A549 (cell line): ENCODE results near the gene PARVB. TPM values are rescaled to one million over a fixed set of nuclear protein-coding genes. Genes with fewer than 3 reads are reported as not detected.
A peak's percentile ranks its signal among the peaks of the same experiment; 100 is the strongest.

Experiments used
- ATAC-seq, 2 experiments: fragments of 200-7000 bp in 1 of 2; fragments of >200 bp in 1 of 2; cut with Nextera tagmentation in 1 of 2; cut with Tn5 transposase in 1 of 2; 3 replicates each; pipeline versions ENCODE4 v1.8.0 to v1.9.1; 2018 to 2020; ENCODE audit warnings: mild to moderate bottlenecking in 1 of 2, moderate library complexity in 1 of 2
- CTCF ChIA-PET: fragments of 300-600 bp; sonication (Branson Sonifier 250); formaldehyde crosslinking; extraction: SDS; loops from one replicate; lab custom pipeline; 2021; ENCODE audit warnings: antibody characterized with exemption, inconsistent platforms; lab: Yijun Ruan, JAX
- POLR2A ChIA-PET: fragments of 350-600 bp; formaldehyde crosslinking; extraction: SDS; loops from one replicate; lab custom pipeline; 2021; ENCODE audit warnings: antibody characterized with exemption, inconsistent platforms; lab: Yijun Ruan, JAX
- DNase-seq, 2 experiments: peaks; one replicate each; pipeline versions ENCODE4 v3.0.0 to v3.0.0-alpha.2; 2011 to 2016; ENCODE audit warnings: low read depth in 1 of 2, low spot score in 1 of 2
- FAIRE-seq: peaks from 2 replicates; lab custom pipeline; 2011; peaks lifted over from hg19 to GRCh38; lab: Jason Lieb, UNC
- H3K27ac ChIP-seq, 2 experiments: fragments of >200 bp; sonication (Bioruptor Twin); formaldehyde crosslinking; 3 replicates each; pipeline ENCODE4 v1.5.1; 2016 to 2017
- H3K4me1 ChIP-seq: fragments of >200 bp; sonication (Bioruptor Twin); formaldehyde crosslinking; 3 replicates; pipeline ENCODE4 v1.6.1; 2016
- H3K4me2 ChIP-seq: fragments of >200 bp; sonication (Bioruptor Twin); formaldehyde crosslinking; 3 replicates; pipeline ENCODE4 v1.6.1; 2016
- H3K4me3 ChIP-seq: fragments of >200 bp; sonication (Bioruptor Twin); formaldehyde crosslinking; 3 replicates; pipeline ENCODE4 v1.5.1; 2016
- H3K9me3 ChIP-seq: fragments of >200 bp; sonication (Bioruptor Twin); formaldehyde crosslinking; 3 replicates; pipeline ENCODE4 v1.6.1; 2016
- CBX2 ChIP-seq: fragments of 200-600 bp; sonication (generic); IDR thresholded peaks from 2 replicates; pipeline ENCODE4 v1.6.1; 2016; ENCODE audit warnings: low read depth, mild to moderate bottlenecking, borderline replicate concordance
- CEBPB ChIP-seq, 2 experiments: fragments of >200 bp in 1 of 2; sonication (Bioruptor Twin) in 1 of 2; formaldehyde crosslinking in 1 of 2; IDR thresholded peaks; 2 replicates each; pipeline ENCODE4 v1.6.1; 2012 to 2016
- CHD4 ChIP-seq: fragments of 200-600 bp; sonication (generic); IDR thresholded peaks from 2 replicates; pipeline ENCODE4 v1.6.1; 2016; ENCODE audit warnings: antibody characterized with exemption, mild to moderate bottlenecking, borderline replicate concordance
- EHF ChIP-seq: fragments of 250-450 bp; sonication (Bioruptor Pico); IDR thresholded peaks from 2 replicates; pipeline ENCODE4 v1.5.0; 2020; ENCODE audit warnings: mild to moderate bottlenecking
- EP300 ChIP-seq, 2 experiments: fragments of >200 bp; sonication (Bioruptor Twin); formaldehyde crosslinking; IDR thresholded peaks; 2 replicates in 1 of 2; 3 replicates in 1 of 2; pipeline ENCODE4 v1.6.1; 2016 to 2017
- ESRRA ChIP-seq: fragments of 150-350 bp; IDR thresholded peaks from 2 replicates; pipeline ENCODE4 v1.6.1; 2014; ENCODE audit warnings: mild to moderate bottlenecking, low read length, borderline replicate concordance
- FOSB ChIP-seq: fragments of 250-450 bp; sonication (Bioruptor Pico); IDR thresholded peaks from 2 replicates; pipeline ENCODE4 v1.5.0; 2020; ENCODE audit warnings: mild to moderate bottlenecking, moderate library complexity
- FOSL2 ChIP-seq, 2 experiments: fragments of 450-650 bp in 1 of 2; fragments of >200 bp in 1 of 2; sonication (Bioruptor Twin) in 1 of 2; formaldehyde crosslinking; IDR thresholded peaks; 2 replicates each; pipeline versions ENCODE4 v1.5.0 to v1.6.1; 2016 to 2020; ENCODE audit warnings: mild to moderate bottlenecking in 1 of 2, moderate library complexity in 1 of 2
- HEYL ChIP-seq: fragments of 250-450 bp; sonication (Bioruptor Pico); IDR thresholded peaks from 2 replicates; pipeline ENCODE4 v1.8.0; 2021; ENCODE audit warnings: mild to moderate bottlenecking, moderate library complexity
- HOXB13 ChIP-seq: fragments of 250-450 bp; sonication (Bioruptor Pico); IDR thresholded peaks from 2 replicates; pipeline ENCODE4 v1.5.0; 2020; ENCODE audit warnings: low read depth, mild to moderate bottlenecking, moderate library complexity
- JUN ChIP-seq, 2 experiments: fragments of >200 bp; sonication (Bioruptor Twin); formaldehyde crosslinking; IDR thresholded peaks; 2 replicates in 1 of 2; 3 replicates in 1 of 2; pipeline ENCODE4 v1.6.1; 2016 to 2017
- JUNB ChIP-seq: fragments of >200 bp; sonication (Bioruptor Twin); formaldehyde crosslinking; IDR thresholded peaks from 2 replicates; pipeline ENCODE4 v1.6.1; 2016
- MAFK ChIP-seq: fragments of 450-650 bp; IDR thresholded peaks from 2 replicates; pipeline ENCODE4 v1.6.1; 2014; ENCODE audit not compliant: partially characterized antibody
- MAZ ChIP-seq: fragments of 150-350 bp; IDR thresholded peaks from 2 replicates; pipeline ENCODE4 v1.6.1; 2014; ENCODE audit warnings: antibody characterized with exemption, low read depth, low read length, borderline replicate concordance
- MYC ChIP-seq: IDR thresholded peaks from 2 replicates; pipeline ENCODE4 v1.6.1; 2012; ENCODE audit warnings: mild to moderate bottlenecking, inconsistent platforms, low read length, improper control_type of control experiment, borderline replicate concordance
- NFE2L2 ChIP-seq: fragments of 150-350 bp; conservative IDR thresholded peaks from 2 replicates; pipeline ENCODE4 v1.6.1; 2014; ENCODE audit warnings: low read length
- PHF8 ChIP-seq: fragments of 200-600 bp; sonication (generic); IDR thresholded peaks from 2 replicates; pipeline ENCODE4 v1.6.1; 2016; ENCODE audit warnings: low read depth, mild to moderate bottlenecking, antibody characterized with exemption, moderate library complexity, borderline replicate concordance
- POLR2A ChIP-seq: IDR thresholded peaks from 2 replicates; pipeline ENCODE4 v1.6.1; 2012; ENCODE audit warnings: mild to moderate bottlenecking, low read length
- RAD21 ChIP-seq, 2 experiments: fragments of >200 bp in 1 of 2; sonication (Bioruptor Twin) in 1 of 2; formaldehyde crosslinking in 1 of 2; IDR thresholded peaks in 1 of 2; conservative IDR thresholded peaks in 1 of 2; 2 replicates in 1 of 2; 3 replicates in 1 of 2; pipeline ENCODE4 v1.6.1; 2012 to 2018; ENCODE audit warnings: inconsistent platforms in 1 of 2
- RNF2 ChIP-seq: fragments of 200-600 bp; sonication (generic); IDR thresholded peaks from 2 replicates; pipeline ENCODE4 v1.6.1; 2016; ENCODE audit warnings: low read depth, mild to moderate bottlenecking, antibody characterized with exemption, moderate library complexity, borderline replicate concordance
- TP53 ChIP-seq: fragments of 250-450 bp; sonication (Bioruptor Pico); IDR thresholded peaks from 2 replicates; pipeline ENCODE4 v1.5.0; 2021; ENCODE audit warnings: mild to moderate bottlenecking, moderate library complexity
- ZNF302 ChIP-seq: fragments of 250-450 bp; sonication (Bioruptor Pico); IDR thresholded peaks from 2 replicates; pipeline ENCODE4 v1.9.0; 2021; ENCODE audit warnings: inconsistent platforms, mild to moderate bottlenecking, moderate library complexity
- ZSCAN20 ChIP-seq: fragments of 250-450 bp; sonication (Bioruptor Pico); IDR thresholded peaks from 2 replicates; pipeline ENCODE4 v1.8.0; 2022; ENCODE audit warnings: mild to moderate bottlenecking, moderate library complexity
- WGBS: methylation state at CpG from one replicate; pipeline ENCODE4 v1.1.6; 2017; ENCODE audit errors: missing lambda C conversion rate; 5-methylcytosine and 5-hydroxymethylcytosine counted together
- polyA plus RNA-seq, 4 experiments: library from polyadenylated mRNA; depleted of rRNA in 3 of 4; stranded (reverse); fragments of >200 nt; fragmentation: RNase III in 1 of 4; extraction: RNeasy Plus Mini Kit Qiagen cat#74134 plus additional on column Dnase treatment in 1 of 4; gene quantifications; 2 replicates in 3 of 4; 3 replicates in 1 of 4; pipeline ENCODE4 v1.2.3, GENCODE V29; 2011 to 2017
- TF ChIP-seq, protein P1 (sequence below): fragments of 250-450 bp; sonication (Bioruptor Pico); IDR thresholded peaks from 2 replicates; pipeline ENCODE4 v1.5.0; 2020; ENCODE audit warnings: low read depth, mild to moderate bottlenecking, moderate library complexity
- TF ChIP-seq, protein P2 (sequence below): fragments of >200 bp; sonication (Bioruptor Twin); formaldehyde crosslinking; IDR thresholded peaks from 3 replicates; pipeline ENCODE4 v1.5.1; 2016

The PARVB gene
- polyA plus RNA-seq, 2 of the 4 experiments (the other 2 are of a cell fraction): 28.3 to 33.5 TPM

DNA sequence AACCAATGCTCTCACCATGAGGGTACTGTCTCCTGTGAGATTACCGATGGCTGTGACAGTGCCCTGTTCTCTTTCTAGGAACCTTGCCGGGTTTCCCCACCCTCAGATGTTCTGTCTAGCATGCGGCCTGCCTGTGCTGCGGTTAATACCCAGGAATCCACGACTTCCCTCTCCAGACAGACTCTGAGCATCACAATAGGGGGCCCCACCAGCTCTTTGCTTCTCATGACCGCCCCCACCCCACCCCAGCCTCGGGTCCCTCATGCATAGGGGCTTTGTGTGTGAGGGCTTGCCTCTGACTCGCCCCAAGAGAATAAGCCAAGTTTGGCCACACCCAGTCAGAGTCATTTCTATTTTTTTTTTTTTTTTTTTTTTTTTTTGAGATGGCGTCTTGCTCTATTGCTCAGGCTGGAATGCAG lies 166.9 kb downstream of the PARVB start:
- Histone ChIP-seq H3K27ac (no peak overlapping the region), H3K4me3 (no peak overlapping the region), H3K9me3 (no peaks in the 10 kb centered on the region), H3K4me1 (peaks cover 9% of the 10 kb centered on the region; the same call in 2 of the 3 replicates), H3K4me2 (no peak overlapping the region)
- ChIA-PET POLR2A (interaction anchor here (0.7 kb wide), 1 partner anchor 10 kb away, joined by 3 read pairs; no protein-coding TSS in a partner anchor), CTCF (no interaction called here)
- no peak for TF ChIP-seq RNF2
- TF ChIP-seq JUNB: no peak
- TF ChIP-seq, protein P1, sequence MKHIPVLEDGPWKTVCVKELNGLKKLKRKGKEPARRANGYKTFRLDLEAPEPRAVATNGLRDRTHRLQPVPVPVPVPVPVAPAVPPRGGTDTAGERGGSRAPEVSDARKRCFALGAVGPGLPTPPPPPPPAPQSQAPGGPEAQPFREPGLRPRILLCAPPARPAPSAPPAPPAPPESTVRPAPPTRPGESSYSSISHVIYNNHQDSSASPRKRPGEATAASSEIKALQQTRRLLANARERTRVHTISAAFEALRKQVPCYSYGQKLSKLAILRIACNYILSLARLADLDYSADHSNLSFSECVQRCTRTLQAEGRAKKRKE: no peak
- TF ChIP-seq EHF: no peak
- TF ChIP-seq HOXB13 (CRISPR knock-in tag): no peak
- no peak for TF ChIP-seq CEBPB (IDR thresholded peaks at IDR 0.05)
- TF ChIP-seq TP53: no peak
- TF ChIP-seq MYC: no peak
- no peak for TF ChIP-seq PHF8
- no peak for TF ChIP-seq RAD21 (conservative IDR thresholded peaks at IDR 0.05 in 1 of 2, IDR thresholded peaks at IDR 0.05 in 1 of 2)
- no peak for TF ChIP-seq ESRRA
- TF ChIP-seq FOSB (CRISPR knock-in tag): no peak
- no peak for TF ChIP-seq HEYL (CRISPR knock-in tag)
- TF ChIP-seq FOSL2 (IDR thresholded peaks at IDR 0.05): no peak
- no peak for TF ChIP-seq FOSL2 (CRISPR knock-in tag; IDR thresholded peaks at IDR 0.05)
- TF ChIP-seq, protein P2, sequence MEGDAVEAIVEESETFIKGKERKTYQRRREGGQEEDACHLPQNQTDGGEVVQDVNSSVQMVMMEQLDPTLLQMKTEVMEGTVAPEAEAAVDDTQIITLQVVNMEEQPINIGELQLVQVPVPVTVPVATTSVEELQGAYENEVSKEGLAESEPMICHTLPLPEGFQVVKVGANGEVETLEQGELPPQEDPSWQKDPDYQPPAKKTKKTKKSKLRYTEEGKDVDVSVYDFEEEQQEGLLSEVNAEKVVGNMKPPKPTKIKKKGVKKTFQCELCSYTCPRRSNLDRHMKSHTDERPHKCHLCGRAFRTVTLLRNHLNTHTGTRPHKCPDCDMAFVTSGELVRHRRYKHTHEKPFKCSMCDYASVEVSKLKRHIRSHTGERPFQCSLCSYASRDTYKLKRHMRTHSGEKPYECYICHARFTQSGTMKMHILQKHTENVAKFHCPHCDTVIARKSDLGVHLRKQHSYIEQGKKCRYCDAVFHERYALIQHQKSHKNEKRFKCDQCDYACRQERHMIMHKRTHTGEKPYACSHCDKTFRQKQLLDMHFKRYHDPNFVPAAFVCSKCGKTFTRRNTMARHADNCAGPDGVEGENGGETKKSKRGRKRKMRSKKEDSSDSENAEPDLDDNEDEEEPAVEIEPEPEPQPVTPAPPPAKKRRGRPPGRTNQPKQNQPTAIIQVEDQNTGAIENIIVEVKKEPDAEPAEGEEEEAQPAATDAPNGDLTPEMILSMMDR: no peak
- TF ChIP-seq POLR2A: no peak
- TF ChIP-seq CHD4: no peak
- no peak for TF ChIP-seq MAZ
- TF ChIP-seq CBX2: no peak
- no peak for TF ChIP-seq JUN (IDR thresholded peaks at IDR 0.05)
- DNase-seq (no peak), ATAC-seq (no peak), FAIRE-seq (no peak)
- WGBS: 68% methylated on average over 8 of the region's 9 CpGs

DNA sequence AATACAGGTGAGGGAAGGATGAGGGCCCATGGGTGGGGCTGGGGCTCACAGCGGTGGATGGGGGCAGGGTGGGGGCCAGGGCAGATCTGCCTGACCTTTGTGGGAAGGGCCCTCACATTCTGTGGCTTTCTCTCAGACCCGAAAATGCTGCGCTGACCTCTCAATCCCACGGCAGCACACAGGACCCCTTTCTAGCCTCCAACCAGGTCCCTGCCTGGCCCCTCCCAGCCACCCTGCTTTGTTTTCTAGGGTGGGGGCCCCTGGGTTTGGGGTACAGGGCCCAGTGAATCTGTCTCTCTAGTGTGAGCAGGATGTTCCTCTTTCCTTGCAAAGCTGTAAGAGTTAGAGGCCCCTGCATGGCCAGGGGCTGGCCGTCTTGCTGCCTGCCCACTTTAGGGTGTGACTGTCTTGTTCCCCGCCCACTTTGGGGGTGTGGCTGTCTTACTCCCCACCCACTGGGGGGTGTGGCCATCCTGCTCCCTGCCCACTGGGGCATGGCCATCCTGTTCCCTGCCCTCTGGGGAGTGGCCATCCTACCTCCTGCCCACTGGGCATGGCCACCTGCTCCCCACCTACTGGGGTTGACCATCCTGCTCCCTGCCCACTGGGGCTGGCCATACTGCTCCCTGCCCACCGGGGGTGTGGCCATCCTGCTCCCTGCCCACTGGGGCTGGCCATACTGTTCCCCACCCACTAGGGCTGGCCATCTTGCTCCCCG lies 168.2 kb downstream of the PARVB start:
- POLR2A ChIA-PET: no interaction called here
- Histone ChIP-seq H3K4me2 (no peak overlapping the region), H3K27ac (no peak overlapping the region; a peak in 1 of 6 replicates)
- TF ChIP-seq ZNF302 (CRISPR knock-in tag) (no peak), NFE2L2 (no peak), RAD21 (conservative IDR thresholded peaks at IDR 0.05 in 1 of 2, IDR thresholded peaks at IDR 0.05 in 1 of 2) (no peak), EP300 (IDR thresholded peaks at IDR 0.05) (no peak), MAFK (no peak), FOSB (CRISPR knock-in tag) (no peak), ZSCAN20 (no peak)
- TF ChIP-seq, all 56 proteins: peak for 0
- DNase-seq: peak in 1 of 2 experiments; percentile 56
- no peak for FAIRE-seq
- Histone ChIP-seq H3K9me3 (no peaks in the 10 kb centered on the region), H3K4me3 (no peak overlapping the region), H3K4me1 (peaks cover 9% of the 10 kb centered on the region; the same call in 2 of the 3 replicates)
- ATAC-seq: peak; percentile 35 to 81; a peak in 3 of 6 replicates
- 77% methylated on average over 5 of the region's 8 CpGs for WGBS
- CTCF ChIA-PET: no interaction called here
